Measurements from ENCODE around the gene TMC5.

TMC5 gene

DNA sequence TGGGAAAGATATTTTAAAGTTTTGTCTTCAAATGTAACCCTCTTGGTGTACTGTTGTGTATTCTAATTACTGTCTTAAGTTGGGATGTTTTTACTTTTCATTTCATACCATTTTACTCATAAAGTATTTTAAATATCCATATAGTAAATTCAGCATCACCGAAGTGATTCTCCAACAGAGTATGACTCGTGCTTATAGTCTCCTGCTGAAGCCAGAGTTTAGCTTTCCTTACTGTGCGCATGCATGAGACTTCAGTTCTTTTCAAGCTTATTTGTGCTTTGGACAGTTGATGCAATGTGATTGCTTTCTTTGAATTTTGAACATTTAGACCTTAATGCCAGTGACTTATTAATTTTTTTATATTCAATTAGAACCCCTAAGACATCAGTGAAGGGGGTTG lies 130.5 kb downstream of the TMC5 start:
- H3K9me3 ChIP-seq (ENCODE audit: control insufficient read depth in 1 of 2, low read length in 2 of 2) = no peaks in the 10 kb centered on the region
- H3K27me3 ChIP-seq (ENCODE audit: low read depth, low read length) = no peaks in the 10 kb centered on the region
- H3K36me3 ChIP-seq (ENCODE audit: control insufficient read depth in 1 of 2, insufficient read depth in 2 of 2, low read length in 2 of 2) = peaks cover 10 to 42% of the 10 kb centered on the region in 2 donors

More for the DNA sequence above, 130.5 kb downstream of the TMC5 start:
- Histone ChIP-seq H3K4me3 (ENCODE audit: low read depth in 1 of 2, low read length in 2 of 2) (no peak overlapping the region), H3K4me1 (ENCODE audit: control insufficient read depth in 1 of 2, insufficient read depth in 2 of 2, low read length in 2 of 2) (no peaks in the 10 kb centered on the region), H3K27ac (ENCODE audit: low read length) (no peak overlapping the region)

All from muscle layer of duodenum (tissue), 2 donors.